Stimulated activated naive CD8-positive, alpha-beta T cell treated with anti-CD3 and anti-CD28 coated beads, Interleukin-15, amount 100 ng/mL, for 72 hours (primary cell): ENCODE results near the gene ERO1A.
A peak's percentile ranks its signal among the peaks of the same experiment; 100 is the strongest.

Experiments used
- ATAC-seq: fragments of 150-1000 bp; cut with Tn5 transposase; 2 replicates; pipeline ENCODE4 v1.10.0; 2021; ENCODE audit warnings: mild to moderate bottlenecking, moderate library complexity
- DNase-seq, 2 donors: peaks; one replicate each; pipeline ENCODE4 v3.0.0; 2021 to 2022
- H3K27ac Mint-ChIP-seq, 2 donors: one replicate each; pipeline ENCODE4 v1.8.0; 2022; ENCODE audit warnings: mild to moderate bottlenecking in 2 of 2, mixed read lengths in 2 of 2, moderate library complexity in 2 of 2
- H3K27me3 Mint-ChIP-seq: one replicate; pipeline ENCODE4 v1.8.0; 2022; ENCODE audit warnings: mixed read lengths
- H3K4me1 Mint-ChIP-seq: one replicate; pipeline ENCODE4 v1.8.0; 2022; ENCODE audit warnings: mild to moderate bottlenecking, mixed read lengths
- H3K4me3 Mint-ChIP-seq, 2 donors: one replicate each; pipeline ENCODE4 v1.8.0; 2022; ENCODE audit warnings: mild to moderate bottlenecking in 2 of 2, mixed read lengths in 2 of 2, moderate library complexity in 1 of 2
- H3K9me3 Mint-ChIP-seq, 2 donors: one replicate each; pipeline ENCODE4 v1.8.0; 2022; ENCODE audit warnings: mixed read lengths in 2 of 2

The ERO1A gene

GRCh38 chr14:52663850-52664249 is 31.5 kb downstream of the ERO1A start:
- H3K27me3 Mint-ChIP-seq, result no peaks in the 10 kb centered on the region
- H3K4me1 Mint-ChIP-seq, result no peaks in the 10 kb centered on the region
- ATAC-seq, result no peak
- DNase-seq, result no peak
- H3K4me3 Mint-ChIP-seq, result no peak overlapping the region
- no peaks in the 10 kb centered on the region for H3K9me3 Mint-ChIP-seq
- no peak overlapping the region for H3K27ac Mint-ChIP-seq

- H3K9me3 Mint-ChIP-seq, result no peaks in the 10 kb centered on the region
- DNase-seq, result no peak
- ATAC-seq, result no peak
- H3K4me1 Mint-ChIP-seq, result no peaks in the 10 kb centered on the region
- H3K27me3 Mint-ChIP-seq, result no peaks in the 10 kb centered on the region
- no peak overlapping the region for H3K27ac Mint-ChIP-seq
- no peak overlapping the region for H3K4me3 Mint-ChIP-seq
Observed at GRCh38 chr14:52661314-52661713, 34.0 kb downstream of the ERO1A start.

- no peak overlapping the region for H3K27ac Mint-ChIP-seq
- no peak overlapping the region for H3K4me3 Mint-ChIP-seq
- H3K4me1 Mint-ChIP-seq, result no peaks in the 10 kb centered on the region
- H3K9me3 Mint-ChIP-seq, result no peaks in the 10 kb centered on the region
- no peak for DNase-seq
- no peak for ATAC-seq
- no peaks in the 10 kb centered on the region for H3K27me3 Mint-ChIP-seq
Observed at GRCh38 chr14:52660832-52661231, 34.5 kb downstream of the ERO1A start.

- ATAC-seq, result no peak
- Mint-ChIP-seq H3K27me3 (no peaks in the 10 kb centered on the region), H3K9me3 (no peaks in the 10 kb centered on the region), H3K4me3 (no peak overlapping the region), H3K27ac (no peak overlapping the region), H3K4me1 (no peaks in the 10 kb centered on the region)
- no peak for DNase-seq
Observed at GRCh38 chr14:52660325-52660724, 35.0 kb downstream of the ERO1A start.

- Mint-ChIP-seq H3K27me3 (no peaks in the 10 kb centered on the region), H3K4me3 (no peak overlapping the region), H3K27ac (no peak overlapping the region), H3K4me1 (no peaks in the 10 kb centered on the region), H3K9me3 (no peaks in the 10 kb centered on the region)
- ATAC-seq, result no peak
- DNase-seq, result no peak
Observed at GRCh38 chr14:52656905-52657304, 38.5 kb downstream of the ERO1A start.

GRCh38 chr14:52650774-52651173 is 44.6 kb downstream of the ERO1A start:
- no peak for ATAC-seq
- H3K9me3 Mint-ChIP-seq, result no peaks in the 10 kb centered on the region
- no peak overlapping the region for H3K4me3 Mint-ChIP-seq
- no peak overlapping the region for H3K27ac Mint-ChIP-seq
- no peak for DNase-seq
- no peaks in the 10 kb centered on the region for H3K4me1 Mint-ChIP-seq
- H3K27me3 Mint-ChIP-seq, result no peaks in the 10 kb centered on the region

- no peaks in the 10 kb centered on the region for H3K9me3 Mint-ChIP-seq
- ATAC-seq (no peak), DNase-seq (no peak)
- H3K4me3 Mint-ChIP-seq, result no peak overlapping the region
- no peak overlapping the region for H3K27ac Mint-ChIP-seq
- H3K4me1 Mint-ChIP-seq, result no peaks in the 10 kb centered on the region
- H3K27me3 Mint-ChIP-seq, result no peaks in the 10 kb centered on the region
Observed at GRCh38 chr14:52649511-52649910, 45.8 kb downstream of the ERO1A start.

GRCh38 chr14:52641745-52642144 is 53.6 kb downstream of the ERO1A start:
- Mint-ChIP-seq H3K4me1 (peaks cover 15% of the 10 kb centered on the region), H3K27me3 (no peaks in the 10 kb centered on the region), H3K9me3 (peaks cover 0 to 8% of the 10 kb centered on the region in 2 donors), H3K4me3 (no peak overlapping the region), H3K27ac (no peak overlapping the region)
- DNase-seq, result no peak
- ATAC-seq, result no peak

GRCh38 chr14:52640137-52640536 is 55.2 kb downstream of the ERO1A start:
- ATAC-seq (peak; percentile 64), DNase-seq (no peak)
- Mint-ChIP-seq H3K9me3 (peaks cover 0 to 8% of the 10 kb centered on the region in 2 donors), H3K4me1 (peaks cover 15% of the 10 kb centered on the region), H3K27me3 (no peaks in the 10 kb centered on the region), H3K27ac (no peak overlapping the region), H3K4me3 (no peak overlapping the region)

GRCh38 chr14:52619687-52620086 is 75.7 kb downstream of the ERO1A start:
- Mint-ChIP-seq H3K9me3 (no peaks in the 10 kb centered on the region), H3K4me1 (no peaks in the 10 kb centered on the region), H3K4me3 (no peak overlapping the region), H3K27ac (no peak overlapping the region), H3K27me3 (peaks cover 14% of the 10 kb centered on the region)
- ATAC-seq, result no peak
- no peak for DNase-seq

- no peak for DNase-seq
- H3K4me1 Mint-ChIP-seq, result no peaks in the 10 kb centered on the region
- no peak overlapping the region for H3K4me3 Mint-ChIP-seq
- H3K9me3 Mint-ChIP-seq, result no peaks in the 10 kb centered on the region
- H3K27ac Mint-ChIP-seq, result no peak overlapping the region
- peaks cover 21% of the 10 kb centered on the region for H3K27me3 Mint-ChIP-seq
- no peak for ATAC-seq
Observed at GRCh38 chr14:52618602-52619001, 76.8 kb downstream of the ERO1A start.

- Mint-ChIP-seq H3K27ac (no peak overlapping the region), H3K4me1 (no peaks in the 10 kb centered on the region), H3K9me3 (peaks cover 0 to 7% of the 10 kb centered on the region in 2 donors), H3K27me3 (peaks cover 11% of the 10 kb centered on the region), H3K4me3 (no peak overlapping the region)
- no peak for ATAC-seq
- DNase-seq, result no peak
Observed at GRCh38 chr14:52610187-52610586, 85.2 kb downstream of the ERO1A start.

- ATAC-seq (no peak), DNase-seq (no peak)
- Mint-ChIP-seq H3K4me3 (no peak overlapping the region), H3K27ac (no peak overlapping the region), H3K9me3 (peaks cover 0 to 11% of the 10 kb centered on the region in 2 donors), H3K27me3 (peaks cover 5% of the 10 kb centered on the region), H3K4me1 (no peaks in the 10 kb centered on the region)
Observed at GRCh38 chr14:52609445-52610044, 85.8 kb downstream of the ERO1A start.

- Mint-ChIP-seq H3K9me3 (peaks cover 0 to 11% of the 10 kb centered on the region in 2 donors), H3K4me1 (no peaks in the 10 kb centered on the region), H3K27me3 (no peaks in the 10 kb centered on the region), H3K4me3 (no peak overlapping the region), H3K27ac (no peak overlapping the region)
- ATAC-seq (no peak), DNase-seq (no peak)
Observed at GRCh38 chr14:52607061-52607460, 88.3 kb downstream of the ERO1A start.

- Mint-ChIP-seq H3K4me1 (no peaks in the 10 kb centered on the region), H3K27ac (no peak overlapping the region), H3K27me3 (no peaks in the 10 kb centered on the region), H3K4me3 (no peak overlapping the region), H3K9me3 (peaks cover 1 to 7% of the 10 kb centered on the region in 2 donors)
- no peak for DNase-seq
- no peak for ATAC-seq
Observed at GRCh38 chr14:52602131-52602530, 93.2 kb downstream of the ERO1A start.

- Mint-ChIP-seq H3K9me3 (peaks cover 6 to 17% of the 10 kb centered on the region in 2 donors), H3K4me1 (no peaks in the 10 kb centered on the region), H3K27ac (no peak overlapping the region), H3K4me3 (no peak overlapping the region), H3K27me3 (no peaks in the 10 kb centered on the region)
- no peak for ATAC-seq
- DNase-seq, result no peak
Observed at GRCh38 chr14:52599974-52600373, 95.4 kb downstream of the ERO1A start.

GRCh38 chr14:52598568-52598967 is 96.8 kb downstream of the ERO1A start:
- Mint-ChIP-seq H3K27me3 (no peaks in the 10 kb centered on the region), H3K9me3 (peaks cover 16 to 17% of the 10 kb centered on the region in 2 donors), H3K4me3 (no peak overlapping the region), H3K4me1 (no peaks in the 10 kb centered on the region), H3K27ac (no peak overlapping the region)
- DNase-seq, result no peak
- ATAC-seq, result no peak
